Urothelium cell line (cell line): Measurements from ENCODE around the gene POLA2.

Source experiments
- DNase-seq: peaks from one replicate; pipeline ENCODE4 v3.0.0; 2011; ENCODE audit warnings: low spot score, mixed read lengths
- FAIRE-seq: peaks from 2 replicates; lab custom pipeline; 2011; peaks lifted over from hg19 to GRCh38; lab: Jason Lieb, UNC

The POLA2 gene

DNA sequence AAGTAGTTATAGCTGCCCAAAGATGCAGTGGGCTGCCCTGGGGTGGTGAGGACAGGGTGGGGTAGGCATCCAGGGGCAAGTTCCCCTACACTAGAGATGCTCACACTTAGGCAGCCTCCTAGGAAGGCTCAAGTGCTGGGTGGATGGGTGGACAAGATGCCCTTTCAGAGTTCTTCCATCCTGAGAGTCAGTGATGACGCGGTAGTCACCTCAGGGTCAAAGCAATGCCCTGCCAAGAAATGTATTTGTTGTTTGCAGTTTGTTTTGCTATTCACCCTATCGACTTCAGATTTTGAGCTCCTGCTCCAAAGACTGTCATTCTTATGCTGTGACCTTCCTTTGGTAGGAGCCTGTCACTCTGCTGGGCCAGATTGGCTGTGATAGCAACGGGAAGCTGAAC is 18.9 kb downstream of the POLA2 start:
- FAIRE-seq: no peak
- no peak for DNase-seq

DNA sequence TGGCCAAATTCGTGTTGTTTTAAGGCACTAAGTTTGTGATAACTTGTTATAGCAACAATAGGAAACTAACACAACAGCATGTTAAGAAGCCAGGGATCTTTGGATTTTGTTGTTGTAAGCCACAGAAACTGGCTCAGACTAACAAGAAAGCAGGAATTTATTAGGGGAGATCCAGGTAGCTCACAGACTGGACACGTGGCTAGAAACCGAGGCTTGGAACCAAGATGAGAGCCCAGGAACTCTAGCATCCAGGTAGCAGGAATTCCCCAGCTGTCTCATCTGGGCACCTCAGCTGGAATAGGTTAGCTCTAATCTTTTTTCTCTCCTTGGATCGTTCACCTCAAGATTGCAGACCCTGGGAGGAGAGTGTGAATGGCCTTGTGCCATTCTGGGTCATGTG is 24.9 kb downstream of the POLA2 start:
- no peak for FAIRE-seq
- DNase-seq: no peak

DNA sequence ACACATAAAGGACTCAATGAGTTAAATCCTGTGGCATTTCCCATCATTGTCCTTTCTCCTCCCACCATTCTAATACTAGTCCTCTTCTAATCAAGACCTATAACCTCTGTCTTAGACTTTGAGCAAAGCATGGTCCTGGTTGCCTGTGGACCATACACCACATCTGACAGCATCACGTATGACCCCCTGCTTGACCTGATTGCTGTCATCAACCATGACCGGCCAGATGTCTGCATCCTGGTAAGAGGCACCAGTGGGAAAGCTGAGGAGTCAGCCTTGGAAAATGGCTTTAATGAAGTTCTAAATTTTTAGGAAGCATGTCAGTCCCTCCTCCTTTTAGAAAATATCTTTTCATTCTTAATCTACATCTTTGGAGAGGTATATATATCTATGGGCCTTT is 25.8 kb downstream of the POLA2 start:
- FAIRE-seq: no peak
- no peak for DNase-seq

DNA sequence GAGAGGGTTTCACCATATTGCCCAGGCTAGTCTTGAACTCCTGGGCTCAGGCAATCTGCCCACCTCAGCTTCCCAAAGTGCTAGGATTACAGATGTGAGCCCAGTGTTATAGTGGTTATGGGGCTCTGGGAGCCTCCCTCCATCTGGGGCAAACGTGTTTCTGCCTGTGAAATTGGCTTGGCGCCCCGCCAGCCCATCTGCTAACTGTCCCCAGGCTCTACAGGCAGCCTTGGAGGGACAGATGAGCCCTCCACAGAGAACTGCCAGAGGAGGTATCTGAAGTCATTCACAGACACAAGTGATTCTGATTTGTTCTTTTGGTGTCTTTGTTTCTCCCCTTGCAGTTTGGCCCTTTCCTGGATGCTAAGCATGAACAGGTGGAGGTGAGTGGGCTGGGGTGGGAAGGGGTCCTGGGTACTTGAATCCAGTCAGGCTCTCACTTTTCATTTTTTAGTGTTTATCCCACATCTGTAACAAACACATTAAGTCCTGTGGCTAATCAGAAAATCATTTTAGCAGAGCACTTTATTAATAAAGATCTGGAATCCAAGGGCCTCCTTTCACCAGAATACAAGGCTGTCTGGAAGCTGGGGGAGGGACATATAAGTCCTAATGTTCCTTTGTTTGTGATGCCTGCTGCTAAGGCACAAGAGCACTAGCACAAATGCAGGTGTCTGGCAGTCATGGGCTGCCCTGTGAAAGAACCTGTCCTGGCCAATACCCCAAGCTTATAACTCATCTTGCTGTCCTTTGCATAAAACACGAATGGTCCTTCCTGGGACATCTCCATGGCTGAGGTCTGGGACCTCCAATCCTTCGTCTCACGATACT is 27.2 kb downstream of the POLA2 start:
- no peak for DNase-seq

DNA sequence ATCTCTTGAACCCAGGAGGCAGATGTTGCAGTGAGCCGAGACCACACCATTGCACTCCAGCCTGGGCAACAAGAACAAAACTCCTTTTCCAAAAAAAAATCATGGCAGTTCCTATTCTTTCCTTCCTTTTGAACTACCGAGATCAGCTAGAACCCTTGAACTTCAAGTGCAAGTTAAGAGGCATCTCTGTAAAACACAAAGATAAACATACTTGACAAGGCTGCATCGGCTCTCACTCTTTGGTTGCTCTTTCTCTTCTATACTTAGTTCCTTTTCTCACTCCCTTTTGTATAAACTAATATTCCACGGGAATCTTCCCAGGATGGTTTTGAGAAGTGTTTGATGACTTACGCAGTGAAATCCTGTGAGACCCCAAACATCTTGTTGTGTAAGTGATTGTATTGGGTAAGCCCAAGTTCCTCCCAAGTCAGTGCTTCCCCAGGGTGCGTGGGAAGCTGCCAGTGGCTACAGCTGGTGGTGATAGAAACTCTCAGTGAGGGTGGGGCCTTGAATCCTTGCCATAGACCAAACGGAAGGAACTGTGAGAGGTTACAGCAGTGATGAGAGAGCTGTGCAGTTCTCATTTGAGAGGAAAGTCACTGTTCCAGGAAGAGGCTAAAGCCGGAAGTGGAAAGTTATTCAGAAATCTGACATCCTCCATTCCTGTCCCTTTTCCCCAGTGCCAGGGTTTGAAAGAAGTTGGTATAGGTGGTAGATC is 28.8 kb downstream of the POLA2 start:
- FAIRE-seq (no peak), DNase-seq (no peak)

More for the DNA sequence above, 27.2 kb downstream of the POLA2 start:
- FAIRE-seq: no peak

DNA sequence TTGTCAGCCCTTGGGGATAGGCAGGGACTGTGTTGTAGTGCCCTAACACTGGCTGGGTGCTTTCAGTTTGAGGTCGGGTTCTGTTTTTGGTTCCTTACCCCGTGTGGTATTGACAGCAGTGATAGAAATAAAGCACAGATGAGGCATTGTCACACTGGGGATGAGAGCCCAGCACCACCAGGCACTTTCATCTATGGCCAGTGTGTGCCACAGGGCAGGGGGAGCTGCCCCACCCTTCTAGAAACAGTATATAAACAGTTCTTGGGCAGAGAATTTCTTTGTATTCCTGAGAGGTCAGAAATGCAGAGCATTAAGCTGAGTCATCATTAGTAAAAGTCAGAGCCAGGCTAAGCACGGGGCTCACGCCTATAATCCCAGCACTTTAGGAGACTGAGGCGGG is 29.9 kb downstream of the POLA2 start:
- FAIRE-seq (no peak), DNase-seq (peak; percentile 53)

DNA sequence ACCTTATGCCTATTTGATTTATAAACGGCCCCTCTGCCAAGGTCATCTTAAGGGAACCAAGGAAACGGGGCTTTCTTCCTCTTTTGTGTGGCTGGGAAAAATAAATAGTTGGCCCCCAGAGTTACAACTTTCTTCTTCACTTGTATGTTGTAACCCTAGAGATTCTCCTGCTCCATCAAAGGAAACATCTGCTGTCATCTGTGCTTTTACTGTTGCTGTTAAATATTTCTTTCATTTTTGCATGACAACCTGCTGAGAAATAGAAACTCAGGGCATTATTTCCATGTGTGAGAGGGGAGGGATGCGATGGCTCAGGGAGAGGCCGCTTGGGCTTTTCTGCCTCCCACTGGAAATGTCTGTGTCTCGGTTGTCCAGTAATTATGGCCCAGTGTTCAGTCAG is 31.1 kb downstream of the POLA2 start:
- FAIRE-seq: no peak

DNA sequence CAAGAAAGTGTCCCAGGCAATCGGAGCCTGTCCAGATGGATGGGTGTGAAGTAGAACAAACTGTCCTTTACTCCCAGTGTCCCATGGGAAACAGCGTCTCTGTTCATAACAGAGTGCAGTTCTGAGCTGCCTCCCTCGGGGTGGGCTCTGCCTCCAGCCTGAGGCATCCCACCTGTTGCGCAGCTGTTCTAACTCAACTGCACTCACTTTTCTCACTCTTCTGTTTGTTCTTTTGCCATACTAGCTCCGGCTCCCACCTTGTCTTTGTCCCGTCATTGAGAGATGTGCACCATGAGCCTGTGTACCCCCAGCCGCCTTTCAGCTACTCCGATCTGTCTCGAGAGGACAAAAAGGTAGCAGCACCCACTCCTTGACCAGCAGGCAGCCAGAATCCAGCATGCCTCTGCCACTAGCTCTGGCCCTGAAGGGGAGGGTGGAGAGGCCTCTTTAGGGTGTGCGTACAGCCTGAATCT is 32.2 kb downstream of the POLA2 start:
- no peak for DNase-seq
- no peak for FAIRE-seq

More for the DNA sequence above, 31.1 kb downstream of the POLA2 start:
- no peak for DNase-seq

DNA sequence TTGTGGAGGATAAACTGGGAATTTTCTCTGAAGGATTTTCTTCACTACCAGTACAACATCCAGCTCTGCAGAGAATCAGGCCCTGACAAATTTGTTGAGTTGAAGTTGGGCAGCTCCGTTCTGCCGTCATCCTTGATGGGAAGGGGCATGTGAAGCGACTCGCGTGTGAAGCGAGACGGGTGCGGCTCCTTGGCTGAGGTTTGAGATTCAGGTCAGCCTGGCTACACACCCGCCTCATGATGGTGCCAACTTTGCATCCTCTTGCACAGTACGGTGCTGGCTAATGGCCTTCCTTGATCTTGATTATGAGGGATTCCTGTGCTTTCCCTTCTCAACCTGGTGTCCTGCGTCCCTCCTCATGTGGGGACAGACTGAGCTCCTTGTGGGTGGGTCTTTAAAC is 33.2 kb downstream of the POLA2 start:
- DNase-seq (no peak), FAIRE-seq (no peak)

DNA sequence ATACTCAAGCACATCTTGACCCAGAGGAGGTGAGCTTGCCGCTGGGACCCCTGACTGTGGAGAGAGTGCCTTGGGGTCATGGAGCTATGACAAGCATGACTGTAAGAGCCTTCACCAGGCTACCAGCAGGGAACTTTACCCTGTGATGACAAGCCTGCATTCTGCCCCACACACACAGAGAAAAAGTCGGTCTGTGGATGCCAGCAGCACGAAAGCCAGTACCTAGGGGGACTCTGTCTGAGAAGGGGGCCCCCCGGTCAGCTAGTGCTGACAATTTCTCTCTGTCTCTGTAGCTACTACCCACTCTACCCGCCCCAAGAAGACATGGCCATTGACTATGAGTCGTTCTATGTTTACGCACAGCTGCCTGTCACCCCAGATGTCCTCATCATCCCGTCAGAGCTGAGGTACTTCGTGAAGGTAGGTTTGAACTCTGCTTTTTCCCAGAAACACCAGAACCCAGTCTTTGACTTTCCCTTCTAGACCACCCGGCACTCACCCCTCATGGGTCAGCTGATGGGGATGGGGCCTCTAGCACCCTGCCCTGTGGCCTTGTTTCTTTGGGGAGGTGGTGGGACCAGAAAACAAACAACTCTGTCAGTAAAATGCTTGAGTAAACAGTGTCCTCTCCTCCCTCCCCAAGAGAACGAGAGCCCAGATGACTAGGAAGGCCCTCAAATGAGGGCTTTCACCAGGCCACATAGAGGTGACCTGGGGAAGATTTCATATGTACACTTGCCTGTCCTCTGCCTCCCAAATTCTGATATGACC is 34.0 kb downstream of the POLA2 start:
- FAIRE-seq (no peak), DNase-seq (no peak)

DNA sequence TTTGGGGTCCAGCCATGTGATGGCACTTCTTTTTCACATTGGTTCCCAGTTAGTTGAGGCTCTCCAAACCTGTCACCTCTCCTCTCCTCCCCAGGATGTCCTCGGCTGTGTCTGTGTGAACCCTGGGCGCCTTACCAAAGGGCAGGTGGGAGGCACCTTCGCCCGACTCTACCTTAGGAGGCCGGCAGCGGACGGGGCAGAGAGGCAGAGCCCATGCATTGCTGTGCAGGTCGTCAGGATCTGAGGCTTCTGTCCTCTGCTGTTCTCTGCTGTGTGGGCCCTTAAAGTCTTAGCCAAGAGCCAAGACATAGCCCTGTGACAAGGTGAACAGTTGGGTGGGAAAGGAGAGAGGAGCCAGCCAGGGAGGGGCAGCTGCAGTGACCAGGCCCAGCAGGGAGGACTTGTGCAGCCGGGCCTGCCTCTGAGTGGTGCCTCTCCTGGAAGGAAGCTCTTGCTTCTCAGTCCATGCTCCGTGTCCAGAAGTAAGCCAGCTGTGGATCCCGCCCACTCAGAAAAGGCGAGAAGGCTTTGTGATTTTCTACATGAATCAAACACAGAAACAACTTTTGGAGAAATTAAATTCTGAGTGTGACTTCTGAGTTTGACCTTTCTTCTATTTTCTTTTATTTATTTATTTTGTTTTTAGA is 35.4 kb downstream of the POLA2 start:
- DNase-seq (no peak), FAIRE-seq (no peak)

DNA sequence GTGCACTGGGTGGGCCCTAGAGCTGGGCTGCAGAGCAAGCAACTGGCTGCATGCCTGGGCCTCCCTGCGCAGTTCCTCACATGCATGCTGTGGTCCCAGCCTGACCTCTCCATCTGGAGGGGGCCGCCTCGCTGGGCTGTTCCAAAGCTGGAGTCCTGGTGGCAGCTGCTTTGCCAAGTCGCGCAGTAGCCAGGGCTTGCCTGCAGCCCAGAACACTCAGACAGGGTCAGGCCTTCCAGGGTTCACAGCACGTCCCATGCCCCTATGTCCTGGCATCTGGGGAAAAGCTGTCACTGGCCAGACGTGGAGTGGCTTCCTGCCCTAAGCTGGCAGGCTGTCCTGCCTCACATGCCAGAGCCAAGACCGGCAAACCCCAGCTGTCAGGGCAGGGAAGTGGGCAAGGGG is 36.4 kb downstream of the POLA2 start:
- FAIRE-seq (no peak), DNase-seq (no peak)

DNA sequence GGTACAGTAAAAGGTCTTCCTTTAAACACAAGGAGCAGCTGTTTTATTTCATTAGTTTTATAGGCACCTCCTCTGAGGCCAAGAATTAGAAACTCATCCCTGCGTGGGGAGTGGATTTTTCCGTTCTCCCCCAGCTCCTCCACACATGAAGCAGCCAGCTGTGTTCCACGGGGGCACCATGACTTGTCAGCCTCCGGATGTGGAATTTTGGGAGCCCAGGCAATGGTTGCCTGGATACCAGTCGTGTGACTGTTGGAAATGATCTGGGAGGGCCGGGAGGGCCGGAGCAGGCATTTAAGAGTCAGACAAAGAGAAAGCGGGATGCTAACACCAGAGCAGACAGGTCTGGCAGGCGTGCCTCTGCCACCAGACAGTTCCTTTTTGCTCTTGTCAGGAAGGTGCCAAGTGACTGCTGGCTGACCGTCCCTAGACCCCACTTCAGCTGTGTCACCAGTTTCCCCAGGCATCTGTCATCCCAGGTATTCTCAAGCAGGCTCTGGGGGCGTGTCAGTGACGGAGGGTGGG is 37.0 kb downstream of the POLA2 start:
- FAIRE-seq (no peak), DNase-seq (no peak)

DNA sequence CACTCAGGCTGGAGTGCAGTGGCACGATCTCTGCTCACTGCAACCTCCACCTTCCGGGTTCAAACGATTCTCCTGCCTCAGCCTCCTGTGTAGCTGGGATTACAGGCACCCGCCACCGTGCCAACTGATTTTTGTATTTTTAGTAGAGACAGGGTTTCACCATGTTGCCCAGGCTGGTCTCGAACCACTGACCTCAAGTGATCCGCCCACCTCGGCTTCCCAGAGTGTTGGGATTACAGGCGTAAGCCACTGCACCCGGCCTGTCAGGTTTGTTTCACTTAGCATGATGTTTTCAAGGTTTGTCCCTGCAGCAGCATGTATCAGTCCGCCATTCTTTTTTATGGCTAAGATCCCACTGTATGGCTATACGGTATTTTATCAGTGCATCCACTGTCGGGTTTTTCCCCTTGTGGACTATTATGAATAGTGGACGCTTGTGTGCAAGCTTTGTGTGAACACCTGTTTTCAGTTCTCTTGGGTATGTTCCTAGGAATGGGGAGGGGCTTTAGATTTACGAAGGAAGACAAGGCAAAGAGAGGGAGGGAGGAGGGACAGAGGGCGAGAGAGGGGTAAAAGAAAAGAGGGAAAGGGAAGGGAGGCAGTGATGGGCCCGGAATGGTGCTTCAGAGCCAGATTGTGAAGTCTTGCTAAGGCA is 39.0 kb downstream of the POLA2 start:
- no peak for DNase-seq
- FAIRE-seq: no peak

DNA sequence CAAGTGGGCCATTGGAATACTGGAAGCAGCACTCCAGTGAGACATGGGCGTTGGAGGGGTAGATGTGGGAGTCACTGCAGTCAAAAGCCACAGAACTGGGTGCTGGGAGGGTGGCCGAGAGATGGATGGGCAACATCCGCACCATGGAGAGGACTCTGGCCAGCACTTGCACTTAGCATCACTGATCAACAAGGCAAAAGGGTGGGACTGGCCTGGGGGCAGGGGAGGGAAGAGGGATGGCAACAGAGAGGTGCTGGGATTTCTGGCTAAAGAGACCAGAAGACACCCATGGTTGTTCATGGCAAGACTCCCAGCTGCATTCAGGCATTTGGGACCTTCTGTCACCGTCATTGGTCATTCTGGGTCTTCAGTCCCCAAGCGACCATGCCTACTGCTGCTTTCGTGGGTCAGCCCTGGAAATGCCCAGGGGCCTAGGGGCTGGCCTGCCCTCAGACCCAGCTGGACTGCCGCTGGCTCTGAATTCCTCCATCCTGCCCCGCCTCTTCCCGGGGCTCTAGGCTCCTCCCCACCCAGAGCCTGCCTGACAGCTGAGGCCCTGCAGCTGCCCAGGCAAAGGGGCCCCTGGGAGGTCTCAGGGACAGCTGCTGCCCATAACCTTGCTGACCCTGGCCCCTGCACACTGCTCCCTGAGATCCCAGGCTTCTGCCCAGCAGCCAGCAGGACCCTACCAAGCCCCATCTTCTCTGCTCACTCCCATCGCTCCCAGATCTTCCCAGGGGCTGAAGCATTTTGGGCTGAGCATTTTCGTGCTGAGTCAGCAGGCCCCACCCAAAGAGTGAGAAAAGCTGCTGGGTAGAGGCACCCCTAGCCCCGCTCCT is 39.9 kb downstream of the POLA2 start:
- peak; percentile 17 for FAIRE-seq
- DNase-seq: no peak

DNA sequence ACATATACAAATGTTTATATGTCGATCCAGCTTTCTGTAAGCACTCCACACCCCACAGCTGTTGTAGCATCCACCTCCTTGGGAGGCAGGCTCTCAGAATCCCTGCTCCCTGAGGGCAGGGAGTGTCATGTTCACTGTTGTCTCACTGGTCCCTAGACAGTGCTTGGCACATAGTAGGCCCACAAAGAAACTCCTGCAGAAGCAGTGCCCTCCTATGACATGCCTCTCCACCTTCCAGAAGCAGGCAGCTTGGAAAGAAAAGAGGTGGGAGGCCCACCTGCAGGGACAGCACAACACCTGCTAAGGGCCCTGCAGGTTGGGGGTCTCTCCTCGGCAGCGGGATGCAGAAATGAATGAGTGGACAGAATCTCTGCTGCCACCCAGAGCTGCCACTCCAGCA is 41.8 kb downstream of the POLA2 start:
- FAIRE-seq (no peak), DNase-seq (no peak)

DNA sequence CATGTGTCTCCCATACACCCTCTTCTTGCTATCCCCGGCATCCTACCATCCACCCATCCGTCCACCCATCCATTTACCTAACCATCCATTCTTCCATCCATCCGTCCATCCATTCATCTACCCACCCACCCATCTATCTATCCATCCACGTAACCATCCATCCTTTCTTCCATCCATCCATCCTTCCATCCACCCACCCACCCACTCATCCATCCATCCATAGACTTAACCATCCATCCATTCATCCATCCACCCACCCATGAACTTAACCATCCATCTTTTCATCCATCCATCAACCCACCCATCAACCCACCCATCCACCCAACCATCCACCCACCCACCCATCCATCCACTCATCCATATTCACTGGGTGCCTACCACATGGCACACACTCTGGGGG is 42.3 kb downstream of the POLA2 start:
- FAIRE-seq (peak; percentile 44), DNase-seq (no peak)

DNA sequence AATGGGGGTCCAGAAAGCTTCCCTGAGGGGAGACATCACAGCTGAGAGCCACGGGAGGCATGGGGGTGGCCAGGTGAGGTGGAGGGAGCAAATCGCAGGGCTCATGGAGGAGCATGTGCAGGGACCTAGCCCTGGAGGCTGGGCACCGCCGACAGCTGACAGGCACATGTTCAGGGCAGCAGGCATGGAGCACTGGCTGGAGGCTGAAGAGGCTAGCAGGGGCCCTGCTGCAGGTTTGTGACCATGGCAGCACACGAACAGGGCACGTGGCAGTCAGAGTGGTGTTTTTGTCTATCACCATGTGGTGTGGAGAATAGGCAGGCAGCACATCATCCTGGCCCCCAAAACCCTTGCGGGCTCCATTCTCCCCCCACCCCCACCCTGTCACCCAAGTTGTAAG is 42.9 kb downstream of the POLA2 start:
- FAIRE-seq (no peak), DNase-seq (no peak)

DNA sequence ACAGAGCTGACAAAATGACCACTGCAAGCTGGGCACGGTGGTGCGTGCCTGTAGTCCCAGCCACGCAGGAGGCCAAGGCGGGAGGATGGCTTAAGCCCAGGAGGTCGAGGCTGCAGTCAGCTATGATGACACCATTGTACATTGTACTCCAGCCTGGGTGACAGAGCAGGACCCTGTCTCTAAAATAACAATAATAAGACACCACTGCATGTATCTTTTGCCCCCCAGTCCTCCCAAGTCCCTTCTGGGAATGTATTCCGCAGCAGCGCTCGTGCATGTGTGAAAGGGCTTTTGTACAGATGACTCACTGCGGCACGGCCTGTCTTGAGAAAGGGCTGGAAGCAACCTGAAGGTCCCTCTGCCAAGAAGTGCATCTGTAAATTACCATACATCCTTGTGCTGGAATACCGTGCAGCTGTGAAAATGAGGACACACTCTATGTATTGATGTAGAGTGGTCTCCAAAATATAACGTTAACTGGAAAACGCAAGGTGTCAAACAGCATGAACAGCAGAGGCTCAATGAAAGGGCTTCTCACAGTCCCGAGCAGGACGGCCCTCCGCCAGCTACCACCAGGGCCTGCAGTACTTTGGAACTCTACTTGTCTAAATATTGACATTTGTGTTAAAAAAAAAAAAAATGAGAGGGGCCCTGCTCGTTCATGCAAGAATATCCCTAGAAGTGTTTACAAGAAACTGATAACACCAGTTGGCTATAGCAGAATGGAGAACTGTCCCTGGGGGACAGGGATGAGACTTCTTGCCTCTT is 43.9 kb downstream of the POLA2 start:
- FAIRE-seq (no peak), DNase-seq (no peak)
